ENCODE measurements around the gene BABAM2. TPM values are rescaled to one million over a fixed set of nuclear protein-coding genes. Genes with fewer than 3 reads are reported as not detected.

The BABAM2 gene
- total and polyA plus RNA-seq, 9 of the 15 experiments (the other 6 are each of a cell fraction or from before 2014, with no cell fraction given) = 10.9 to 37.4 (median 25.6) TPM

GRCh38 chr2:28291811-28292440 lies 401.4 kb downstream of the BABAM2 start:
- TF ChIP-seq PTRF (tag; IDR thresholded peaks at IDR 0.05) (no peak), THAP7 (CRISPR knock-in tag; IDR thresholded peaks at IDR 0.05) (no peak), ZNF586 (CRISPR knock-in tag; conservative IDR thresholded peaks at IDR 0.05) (no peak), ZNF146 (CRISPR knock-in tag; IDR thresholded peaks at IDR 0.05; ENCODE audit: unreplicated experiment) (no peak), ZNF212 (CRISPR knock-in tag; IDR thresholded peaks at IDR 0.05) (no peak)
- Histone ChIP-seq H3K9ac (ENCODE audit: insufficient read depth in 1 of 2, low read depth in 2 of 2, low read length in 2 of 2) (no peak overlapping the region), H3K4me2 (ENCODE audit: insufficient read depth, low read length) (no peak overlapping the region), H3K4me1 (replicated peaks in 1 of 2; ENCODE audit: control insufficient read depth in 2 of 2, insufficient read depth in 2 of 2, low read length in 2 of 2) (no peaks in the 10 kb centered on the region), H3K27ac (ENCODE audit: extremely low read depth, low read depth, low read length) (no peak overlapping the region), H3K9me1 (ENCODE audit: control insufficient read depth, insufficient read depth, low read length) (no peaks in the 10 kb centered on the region), H2AFZ (ENCODE audit: low read depth, low read length) (no peak overlapping the region), H4K20me1 (replicated peaks; ENCODE audit: control insufficient read depth, insufficient read depth, low read length) (no peaks in the 10 kb centered on the region), H3K79me2 (ENCODE audit: control insufficient read depth, insufficient read depth, low read length) (no peaks in the 10 kb centered on the region), H3K9me3 (replicated peaks; ENCODE audit: control insufficient read depth, insufficient read depth, low read depth, low read length) (no peaks in the 10 kb centered on the region), H3K4me3 (no peak overlapping the region), H3K27me3 (ENCODE audit: control insufficient read depth in 2 of 2, insufficient read depth in 2 of 2, low read length in 2 of 2) (no peaks in the 10 kb centered on the region), H3K36me3 (ENCODE audit: control insufficient read depth, insufficient read depth, low read length) (no peaks in the 10 kb centered on the region)
- in situ Hi-C loops (cut with MboI) (no loop called here), intact Hi-C loops (cut with micrococcal nuclease) (no loop called here)
- POLR2A ChIA-PET = no interaction called here
- CTCF ChIA-PET (ENCODE audit: low intra/inter-chr PET ratio) = no interaction called here
- WGBS (ENCODE audit: insufficient coverage, low coverage, missing lambda C conversion rate) = 61% methylated on average over 9 of the region's 9 CpGs
- BruUV-seq (replicated peaks) = no TSS peak
- no peak for ATAC-seq
- no peak for FAIRE-seq
- DNase-seq (ENCODE audit: extremely low read depth in 1 of 4, low spot score in 3 of 4) = no peak

GRCh38 chr2:28292491-28292890 lies 402.0 kb downstream of the BABAM2 start:
- Histone ChIP-seq H3K79me2 (ENCODE audit: control insufficient read depth, insufficient read depth, low read length) (no peaks in the 10 kb centered on the region), H3K9ac (ENCODE audit: insufficient read depth in 1 of 2, low read depth in 2 of 2, low read length in 2 of 2) (no peak overlapping the region), H2AFZ (ENCODE audit: low read depth, low read length) (no peak overlapping the region), H3K27ac (ENCODE audit: extremely low read depth, low read depth, low read length) (no peak overlapping the region), H3K4me3 (no peak overlapping the region), H4K20me1 (replicated peaks; ENCODE audit: control insufficient read depth, insufficient read depth, low read length) (no peaks in the 10 kb centered on the region), H3K36me3 (ENCODE audit: control insufficient read depth, insufficient read depth, low read length) (no peaks in the 10 kb centered on the region), H3K27me3 (ENCODE audit: control insufficient read depth in 2 of 2, insufficient read depth in 2 of 2, low read length in 2 of 2) (no peaks in the 10 kb centered on the region), H3K9me3 (replicated peaks; ENCODE audit: control insufficient read depth, insufficient read depth, low read depth, low read length) (no peaks in the 10 kb centered on the region), H3K4me2 (ENCODE audit: insufficient read depth, low read length) (no peak overlapping the region), H3K9me1 (ENCODE audit: control insufficient read depth, insufficient read depth, low read length) (no peaks in the 10 kb centered on the region), H3K4me1 (replicated peaks in 1 of 2; ENCODE audit: control insufficient read depth in 2 of 2, insufficient read depth in 2 of 2, low read length in 2 of 2) (no peaks in the 10 kb centered on the region)
- TF ChIP-seq ZNF253 (CRISPR knock-in tag; conservative IDR thresholded peaks at IDR 0.05) = no peak
- no peak for TF ChIP-seq HDAC1 (IDR thresholded peaks at IDR 0.05)
- no peak for TF ChIP-seq FIP1L1 (IDR thresholded peaks at IDR 0.05; ENCODE audit: low read depth, low read length, poor library complexity, severe bottlenecking)
- no peak for TF ChIP-seq ZNF717 (CRISPR knock-in tag; IDR thresholded peaks at IDR 0.05)
- TF ChIP-seq HNRNPH1 (optimal IDR thresholded peaks at IDR 0.05; ENCODE audit: low read depth, low read length) = no peak
- no peak for TF ChIP-seq ZNF239 (CRISPR knock-in tag; IDR thresholded peaks at IDR 0.05)
- WGBS (ENCODE audit: insufficient coverage, low coverage, missing lambda C conversion rate) = 21% methylated on average over 2 of the region's 2 CpGs
- FAIRE-seq (no peak), ATAC-seq (no peak), DNase-seq (ENCODE audit: extremely low read depth in 1 of 4, low spot score in 3 of 4) (no peak)
- CTCF ChIA-PET (ENCODE audit: low intra/inter-chr PET ratio) = no interaction called here
- intact Hi-C loops (cut with micrococcal nuclease) (no loop called here), in situ Hi-C loops (cut with MboI) (no loop called here)
- BruUV-seq (replicated peaks) = no TSS peak
- POLR2A ChIA-PET = no interaction called here
